Ishikawa (cell line): ENCODE results near the gene KRT85.

ENCODE experiments used
- CEBPB ChIP-seq: IDR thresholded peaks from 2 replicates; pipeline ENCODE4 v1.6.1; 2012
- CREB1 ChIP-seq: IDR thresholded peaks from 2 replicates; pipeline ENCODE4 v1.6.1; 2012; ENCODE audit warnings: low read depth
- EGR1 ChIP-seq: IDR thresholded peaks from 2 replicates; pipeline ENCODE4 v1.6.1; 2012
- EP300 ChIP-seq: IDR thresholded peaks from 2 replicates; pipeline ENCODE4 v1.6.1; 2012; ENCODE audit warnings: borderline replicate concordance
- FOXM1 ChIP-seq: IDR thresholded peaks from 2 replicates; pipeline ENCODE4 v1.6.1; 2012; ENCODE audit warnings: low read depth, borderline replicate concordance
- MAX ChIP-seq: IDR thresholded peaks from 2 replicates; pipeline ENCODE4 v1.6.1; 2012
- RAD21 ChIP-seq: IDR thresholded peaks from 2 replicates; pipeline ENCODE4 v1.6.1; 2012; ENCODE audit warnings: low read depth
- REST ChIP-seq: IDR thresholded peaks from 2 replicates; pipeline ENCODE4 v1.6.1; 2012; ENCODE audit warnings: low read depth, mild to moderate bottlenecking
- TAF1 ChIP-seq: IDR thresholded peaks from 2 replicates; pipeline ENCODE4 v1.6.1; 2012; ENCODE audit warnings: low read depth, mild to moderate bottlenecking
- TCF12 ChIP-seq: IDR thresholded peaks from 2 replicates; pipeline ENCODE4 v1.6.1; 2012; ENCODE audit warnings: low read depth
- TEAD4 ChIP-seq: IDR thresholded peaks from 2 replicates; pipeline ENCODE4 v1.6.1; 2012
- USF1 ChIP-seq: IDR thresholded peaks from 2 replicates; pipeline ENCODE4 v1.6.1; 2012
- YY1 ChIP-seq: IDR thresholded peaks from 2 replicates; pipeline ENCODE4 v1.6.1; 2012; ENCODE audit warnings: low read depth
- ZBTB7A ChIP-seq: IDR thresholded peaks from 2 replicates; pipeline ENCODE4 v1.6.1; 2012; ENCODE audit warnings: low read depth

- TF ChIP-seq CREB1 (no peak), MAX (no peak), REST (no peak), TAF1 (no peak), ZBTB7A (no peak), FOXM1 (no peak), CEBPB (no peak), TEAD4 (no peak), EP300 (no peak), EGR1 (no peak), RAD21 (no peak), USF1 (no peak), TCF12 (no peak), YY1 (no peak)
Measured at GRCh38 chr12:52363111-52363679, 4.1 kb downstream of the KRT85 start.
